Thymus (tissue), 11 donors: ENCODE results near the gene SWSAP1. TPM values are rescaled to one million over a fixed set of nuclear protein-coding genes. Genes with fewer than 3 reads are reported as not detected.

ENCODE experiments used
- DNase-seq, 9 donors: peaks; one replicate each; pipeline ENCODE4 v3.0.0-alpha.2; 2013; ENCODE audit warnings: low spot score in 9 of 9, low read depth in 6 of 9, missing footprints in 1 of 9
- H3K27ac ChIP-seq, 2 donors: one replicate each; pipeline ENCODE4 v1.5.1; 2013; ENCODE audit warnings: control low read depth in 1 of 2, low read depth in 1 of 2, low read length in 1 of 2, mild to moderate bottlenecking in 1 of 2, moderate library complexity in 1 of 2
- H3K27me3 ChIP-seq, 2 donors: one replicate each; pipeline ENCODE4 v1.5.1; 2013; ENCODE audit warnings: low read length in 1 of 2; ENCODE audit not compliant: control insufficient read depth in 2 of 2, insufficient read depth in 1 of 2
- H3K36me3 ChIP-seq, 2 donors: one replicate each; pipeline ENCODE4 v1.5.1; 2013; ENCODE audit warnings: low read length in 1 of 2, mild to moderate bottlenecking in 1 of 2, moderate library complexity in 1 of 2; ENCODE audit not compliant: control insufficient read depth in 2 of 2, insufficient read depth in 2 of 2
- H3K4me1 ChIP-seq, 2 donors: one replicate each; pipeline ENCODE4 v1.5.1; 2013; ENCODE audit warnings: low read length in 2 of 2; ENCODE audit not compliant: control insufficient read depth in 2 of 2, insufficient read depth in 2 of 2
- H3K4me3 ChIP-seq, 2 donors: one replicate each; pipeline ENCODE4 v1.5.1; 2013; ENCODE audit warnings: low read length in 2 of 2, control low read depth in 1 of 2, mild to moderate bottlenecking in 1 of 2
- H3K9me3 ChIP-seq, 2 donors: one replicate each; pipeline ENCODE4 v1.5.1; 2013; ENCODE audit warnings: low read length in 1 of 2, mild to moderate bottlenecking in 1 of 2; ENCODE audit not compliant: control insufficient read depth in 2 of 2, insufficient read depth in 1 of 2
- WGBS: extraction: QIAGEN DNeasy Blood & Tissue Kit; methylation state at CpG from one replicate; pipeline ENCODE4 v1.1.7; 2013; 5-methylcytosine and 5-hydroxymethylcytosine counted together
- polyA plus RNA-seq: library from polyadenylated mRNA; stranded (reverse); fragments of 200-250 nt; gene quantifications from one replicate; pipeline ENCODE4 v1.2.3, GENCODE V29; 2013
- total RNA-seq: library from RNA; stranded (reverse); fragments of 120-200 nt; gene quantifications from one replicate; pipeline ENCODE4 v1.2.4, GENCODE V29; 2013
- donor health status: healthy.

The SWSAP1 gene
- total and polyA plus RNA-seq, 2 donors: 3.3 to 5.9 TPM

DNA sequence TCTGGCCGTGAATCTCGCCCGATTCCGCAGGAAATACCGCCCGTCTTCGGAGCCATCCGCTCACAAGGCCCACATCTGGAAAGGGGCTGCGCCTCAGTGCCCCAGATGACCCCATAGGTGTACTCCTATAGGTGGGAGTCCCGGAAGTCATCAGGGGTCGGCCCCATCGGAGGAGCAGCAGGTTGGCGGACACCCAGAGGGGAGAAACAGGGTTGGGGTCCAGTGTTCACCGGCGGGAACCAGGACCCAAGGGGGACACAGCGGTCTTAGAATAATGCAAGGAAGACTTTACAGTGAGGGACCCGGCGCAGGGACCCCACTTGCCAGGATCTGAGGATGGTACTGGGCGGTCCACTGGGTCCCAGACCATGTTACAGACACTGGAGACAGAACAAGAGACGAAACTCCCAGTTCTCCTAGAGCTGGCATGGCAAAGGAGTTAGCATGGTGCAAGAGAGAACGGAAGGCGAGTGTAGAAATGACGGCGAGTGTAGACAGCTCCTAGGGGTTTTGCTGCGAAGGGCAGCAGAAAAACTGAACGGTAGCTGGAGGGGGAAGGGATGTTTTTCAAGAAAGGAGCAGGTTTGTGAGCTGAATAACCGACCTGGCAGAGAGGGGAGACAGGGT is 48.8 kb downstream of the SWSAP1 start:
- Histone ChIP-seq H3K36me3 (no peaks in the 10 kb centered on the region), H3K4me1 (peaks cover 5 to 32% of the 10 kb centered on the region in 2 donors), H3K4me3 (no peak overlapping the region), H3K27me3 (peaks cover 59 to 72% of the 10 kb centered on the region in 2 donors), H3K27ac (no peak overlapping the region), H3K9me3 (peaks cover 0 to 32% of the 10 kb centered on the region in 2 donors)
- no peak for DNase-seq
- whole genome bisulfite sequencing: 37% methylated on average over 27 of the region's 27 CpGs

DNA sequence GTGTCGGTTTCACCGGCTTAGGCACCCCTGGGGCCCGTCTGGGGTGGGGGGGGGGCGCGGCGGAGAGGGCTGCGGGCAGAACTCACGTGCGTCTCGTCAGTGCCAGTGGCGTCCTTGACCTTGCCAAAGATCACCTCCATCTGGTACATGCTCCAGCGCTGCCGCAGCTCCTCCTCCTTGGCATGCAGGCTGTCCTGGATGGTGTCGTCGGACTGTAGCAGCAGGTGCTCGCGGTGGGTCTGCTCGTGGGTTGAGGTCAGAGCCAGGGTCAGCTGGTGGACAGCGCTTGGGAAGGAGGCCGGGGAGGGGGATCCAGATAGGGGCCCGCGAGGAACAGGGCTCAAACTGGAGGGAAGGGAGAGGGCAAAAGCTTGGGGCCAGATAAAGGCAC is 49.3 kb downstream of the SWSAP1 start:
- no peaks in the 10 kb centered on the region for H3K36me3 ChIP-seq
- DNase-seq: no peak
- H3K27ac ChIP-seq: no peak overlapping the region
- H3K4me1 ChIP-seq: peaks cover 0 to 27% of the 10 kb centered on the region in 2 donors
- WGBS: 19% methylated on average over 22 of the region's 22 CpGs
- peaks cover 54 to 67% of the 10 kb centered on the region in 2 donors for H3K27me3 ChIP-seq
- H3K4me3 ChIP-seq: no peak overlapping the region
- peaks cover 0 to 30% of the 10 kb centered on the region in 2 donors for H3K9me3 ChIP-seq

Other genes with a start within 250 kb of the SWSAP1 start
- gene SPC24, start 218.9 kb upstream of the SWSAP1 start, total RNA-seq: 46.1 TPM
- 4.0 TPM for gene SPC24, start 218.9 kb upstream of the SWSAP1 start, polyA plus RNA-seq
- 12.3 TPM for gene KANK2, start 177.1 kb upstream of the SWSAP1 start, total RNA-seq
- gene KANK2, start 177.1 kb upstream of the SWSAP1 start, polyA plus RNA-seq: 18.3 TPM
- not detected for gene ANGPTL8, start 135.0 kb upstream of the SWSAP1 start, total RNA-seq
- 0.16 TPM for gene ANGPTL8, start 135.0 kb upstream of the SWSAP1 start, polyA plus RNA-seq
- gene DOCK6, start 112.1 kb upstream of the SWSAP1 start, total RNA-seq: 3.9 TPM
- gene DOCK6, start 112.1 kb upstream of the SWSAP1 start, polyA plus RNA-seq: 20.8 TPM
- not detected for gene TSPAN16, start 78.5 kb upstream of the SWSAP1 start, total RNA-seq
- not detected for gene TSPAN16, start 78.5 kb upstream of the SWSAP1 start, polyA plus RNA-seq
- 5.1 TPM for gene RAB3D, start 35.0 kb upstream of the SWSAP1 start, total RNA-seq
- gene RAB3D, start 35.0 kb upstream of the SWSAP1 start, polyA plus RNA-seq: 7.8 TPM
- gene TMEM205, start 28.4 kb upstream of the SWSAP1 start, total RNA-seq: 54.5 TPM
- 75.2 TPM for gene TMEM205, start 28.4 kb upstream of the SWSAP1 start, polyA plus RNA-seq
- gene CCDC159, start 28.1 kb upstream of the SWSAP1 start, total RNA-seq: 9.4 TPM
- 56.9 TPM for gene CCDC159, start 28.1 kb upstream of the SWSAP1 start, polyA plus RNA-seq
- 1.3 TPM for gene PLPPR2, start 19.2 kb upstream of the SWSAP1 start, total RNA-seq
- 9.7 TPM for gene PLPPR2, start 19.2 kb upstream of the SWSAP1 start, polyA plus RNA-seq
- gene EPOR, start 9.6 kb downstream of the SWSAP1 start, total RNA-seq: 3.1 TPM
- 5.0 TPM for gene EPOR, start 9.6 kb downstream of the SWSAP1 start, polyA plus RNA-seq
- gene RGL3, start 44.6 kb downstream of the SWSAP1 start, total RNA-seq: 0.28 TPM
- 5.3 TPM for gene RGL3, start 44.6 kb downstream of the SWSAP1 start, polyA plus RNA-seq
- gene ODAD3, start 60.5 kb downstream of the SWSAP1 start, total RNA-seq: 0.09 TPM
- 0.64 TPM for gene ODAD3, start 60.5 kb downstream of the SWSAP1 start, polyA plus RNA-seq
- gene PRKCSH, start 61.0 kb downstream of the SWSAP1 start, total RNA-seq: 62.9 TPM
- gene PRKCSH, start 61.0 kb downstream of the SWSAP1 start, polyA plus RNA-seq: 108 TPM
- gene ELAVL3, start 106.4 kb downstream of the SWSAP1 start, total RNA-seq: 0.09 TPM
- 0.05 TPM for gene ELAVL3, start 106.4 kb downstream of the SWSAP1 start, polyA plus RNA-seq
- 6.9 TPM for gene ZNF653, start 131.2 kb downstream of the SWSAP1 start, total RNA-seq
- gene ZNF653, start 131.2 kb downstream of the SWSAP1 start, polyA plus RNA-seq: 14.1 TPM
- gene ECSIT, start 154.5 kb downstream of the SWSAP1 start, total RNA-seq: 26.3 TPM
- gene ECSIT, start 154.5 kb downstream of the SWSAP1 start, polyA plus RNA-seq: 31.0 TPM
- 0.47 TPM for gene CNN1, start 164.2 kb downstream of the SWSAP1 start, total RNA-seq
- gene CNN1, start 164.2 kb downstream of the SWSAP1 start, polyA plus RNA-seq: 51.8 TPM
- 54.9 TPM for gene ELOF1, start 184.6 kb downstream of the SWSAP1 start, total RNA-seq
- 62.4 TPM for gene ELOF1, start 184.6 kb downstream of the SWSAP1 start, polyA plus RNA-seq
- gene ACP5, start 203.0 kb downstream of the SWSAP1 start, total RNA-seq: 34.4 TPM
- gene ACP5, start 203.0 kb downstream of the SWSAP1 start, polyA plus RNA-seq: 48.2 TPM
- gene ZNF627, start 222.8 kb downstream of the SWSAP1 start, total RNA-seq: 18.4 TPM
- gene ZNF627, start 222.8 kb downstream of the SWSAP1 start, polyA plus RNA-seq: 13.7 TPM